Stimulated activated CD4-positive, alpha-beta T cell treated with anti-CD3 and anti-CD28 coated beads, Interleukin-4, amount 100 ng/mL, for 1 hour (primary cell): ENCODE results near the gene OR51F1.
"Not testable (repeated sequence)": the region's sequence is repeated elsewhere in the genome, so short reads cannot be mapped to it uniquely, and the experiment has no call there.

Source experiments
- DNase-seq: peaks from one replicate; pipeline ENCODE4 v3.0.0-alpha.2; 2020

The OR51F1 gene, protein sequence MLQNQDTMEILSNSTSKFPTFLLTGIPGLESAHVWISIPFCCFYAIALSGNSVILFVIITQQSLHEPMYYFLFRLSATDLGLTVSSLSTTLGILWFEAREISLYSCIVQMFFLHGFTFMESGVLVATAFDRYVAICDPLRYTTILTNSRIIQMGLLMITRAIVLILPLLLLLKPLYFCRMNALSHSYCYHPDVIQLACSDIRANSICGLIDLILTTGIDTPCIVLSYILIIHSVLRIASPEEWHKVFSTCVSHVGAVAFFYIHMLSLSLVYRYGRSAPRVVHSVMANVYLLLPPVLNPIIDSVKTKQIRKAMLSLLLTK

DNA sequence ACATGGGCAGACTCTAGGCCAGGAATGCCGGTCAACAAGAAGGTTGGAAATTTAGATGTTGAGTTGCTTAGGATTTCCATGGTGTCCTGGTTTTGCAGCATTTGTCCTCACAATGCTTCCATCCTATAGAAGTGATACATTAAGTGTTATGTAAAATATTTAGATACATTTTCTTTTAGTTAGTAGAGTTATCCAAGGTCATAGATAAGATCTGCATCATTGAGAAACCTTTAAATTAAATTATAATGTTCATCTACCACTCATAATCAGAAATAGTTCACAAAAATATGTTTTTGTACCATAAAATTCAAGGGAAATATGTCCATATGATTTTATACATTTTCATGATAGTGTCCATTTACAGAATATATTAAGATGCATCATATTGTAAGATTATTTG lies at the start of gene OR51F1:
Gene OR51F1 (minus strand): TSS at position 101 of the 400 bp plus-strand sequence. CDS start 0 bp downstream, at position 101.
- no peak for DNase-seq

DNA sequence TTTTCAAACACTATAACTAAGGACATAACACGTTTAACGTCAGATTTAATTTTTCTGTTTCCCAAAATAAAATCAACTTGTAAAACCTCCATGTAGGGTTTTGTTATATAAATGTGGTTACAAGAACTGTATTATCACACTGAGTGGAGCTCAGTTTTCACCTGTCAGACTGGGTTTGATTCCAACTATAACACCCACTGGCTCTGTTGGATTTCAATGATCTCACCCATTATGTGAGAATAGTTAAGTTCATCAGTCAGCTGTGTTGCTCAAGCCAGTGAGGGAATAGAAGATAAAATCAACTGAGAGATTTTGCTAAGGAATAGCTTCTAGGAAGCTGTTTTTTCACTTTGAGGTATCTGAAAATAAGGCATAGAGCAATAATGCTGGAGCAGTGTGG lies 39.5 kb upstream of the OR51F1 start:
- no peak for DNase-seq

DNA sequence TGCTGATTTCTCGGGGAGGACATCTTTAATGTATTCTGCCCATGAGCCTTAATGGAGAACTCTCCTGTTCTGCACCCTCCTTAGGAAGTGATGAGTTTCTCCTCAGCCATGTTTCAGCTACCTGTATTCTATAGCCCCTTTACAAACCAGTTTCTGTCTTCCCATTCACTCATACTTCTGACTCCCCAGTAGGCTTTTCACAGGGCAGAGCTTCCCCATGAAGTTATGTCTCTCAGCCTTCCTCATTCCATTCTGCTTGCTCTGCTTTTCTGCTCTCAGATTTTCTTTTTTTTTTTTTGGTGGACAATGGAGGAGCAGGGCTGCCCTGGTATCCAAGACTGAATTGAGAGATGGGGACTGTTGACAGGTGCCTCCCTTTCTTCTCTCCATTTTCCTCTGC lies 38.7 kb upstream of the OR51F1 start:
- DNase-seq = no peak

DNA sequence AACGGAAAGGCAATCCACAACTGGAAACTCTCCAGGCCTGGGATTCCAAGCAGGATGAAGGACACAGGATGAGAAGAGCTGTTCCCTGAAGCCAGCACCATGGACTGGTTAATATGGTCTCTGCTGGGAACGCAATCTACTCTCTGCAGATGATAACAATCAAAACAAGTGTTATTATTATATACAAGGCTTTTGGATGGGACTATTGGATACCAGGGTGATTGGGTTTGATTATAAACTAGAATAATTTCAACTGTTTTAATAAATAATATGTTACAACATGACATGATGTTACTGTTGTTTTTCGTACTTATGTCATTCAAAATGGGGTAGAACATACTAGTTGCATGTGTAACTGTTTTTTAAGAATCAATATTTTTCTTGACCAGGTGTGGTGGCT lies 34.5 kb upstream of the OR51F1 start, which contains the start of gene OR52R1:
Gene OR52R1 (minus strand): TSS at position 101 of the 400 bp plus-strand sequence. CDS start 0 bp downstream, at position 101.
- no peak for DNase-seq

DNA sequence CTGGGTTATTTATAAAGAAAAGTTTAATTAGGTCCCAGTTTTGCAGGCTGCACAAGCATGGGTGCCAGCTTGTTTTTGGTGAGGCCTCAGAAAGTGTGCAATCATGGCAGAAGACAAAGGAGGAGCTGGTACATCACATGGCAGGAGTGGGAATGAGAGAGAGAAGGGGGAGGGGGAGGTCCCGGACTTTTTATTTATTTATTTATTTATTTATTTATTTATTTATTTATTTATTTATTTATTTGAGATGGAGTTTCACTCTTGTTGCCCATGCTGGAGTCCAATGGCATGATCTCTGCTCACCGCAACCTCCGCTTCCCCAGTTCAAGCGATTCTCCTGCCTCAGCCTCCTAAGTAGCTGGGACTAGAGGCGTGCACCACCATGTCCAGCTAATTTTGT lies 31.6 kb upstream of the OR51F1 start:
- not testable (repeated sequence) for DNase-seq

DNA sequence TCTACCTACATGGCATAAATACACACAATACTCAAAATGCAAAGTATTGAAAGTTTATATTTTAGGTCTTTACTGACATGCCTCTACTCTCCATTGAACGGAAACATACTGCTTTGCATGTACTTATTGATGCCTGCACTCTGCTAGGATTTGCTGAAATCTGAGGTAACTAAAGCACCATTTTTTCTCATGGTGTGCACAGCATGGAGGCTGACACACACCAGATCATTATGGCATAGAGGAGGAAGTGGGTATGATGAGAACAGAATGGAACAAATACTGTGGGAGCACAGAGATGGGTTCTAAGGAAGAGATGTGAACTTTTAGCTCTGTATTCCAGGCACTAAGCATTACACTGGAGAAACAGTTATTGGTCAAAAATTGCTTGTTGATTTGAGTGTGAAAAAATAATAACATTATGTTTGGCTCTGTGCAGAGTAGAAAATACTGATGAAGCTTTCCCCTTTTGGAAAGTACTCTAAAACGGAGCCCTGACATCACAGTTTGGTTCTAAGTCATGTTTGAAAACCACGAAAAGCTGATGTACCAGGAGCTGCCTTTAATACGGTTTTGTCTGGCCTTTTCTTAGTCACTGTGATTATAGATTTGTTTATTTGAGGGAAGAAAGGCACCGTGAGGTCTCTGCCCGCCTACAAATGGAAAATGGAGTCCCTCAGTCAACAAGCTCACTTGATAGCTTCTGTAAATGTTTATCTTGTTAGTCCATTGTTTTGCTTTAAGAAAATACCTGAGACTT lies 28.9 kb upstream of the OR51F1 start:
- DNase-seq = no peak

DNA sequence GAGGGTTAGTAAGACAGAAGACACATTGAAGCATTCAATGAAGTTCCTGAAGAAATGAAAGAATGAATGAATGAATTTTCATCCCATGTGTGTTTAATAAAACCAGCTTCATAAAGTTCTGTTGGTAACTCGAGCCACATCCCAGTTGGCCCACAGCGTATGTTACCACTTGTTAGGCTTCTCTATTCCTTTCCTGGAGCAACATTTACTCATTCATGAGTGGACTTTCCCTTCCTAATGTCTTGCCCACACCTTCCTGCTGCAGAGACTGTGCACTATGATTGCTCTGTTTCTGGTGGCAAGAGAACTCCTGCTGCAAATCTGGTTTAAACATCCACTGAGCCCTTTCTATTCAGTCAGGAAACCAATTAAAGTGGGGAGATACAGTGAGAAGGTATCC lies 27.5 kb upstream of the OR51F1 start:
- DNase-seq = no peak

DNA sequence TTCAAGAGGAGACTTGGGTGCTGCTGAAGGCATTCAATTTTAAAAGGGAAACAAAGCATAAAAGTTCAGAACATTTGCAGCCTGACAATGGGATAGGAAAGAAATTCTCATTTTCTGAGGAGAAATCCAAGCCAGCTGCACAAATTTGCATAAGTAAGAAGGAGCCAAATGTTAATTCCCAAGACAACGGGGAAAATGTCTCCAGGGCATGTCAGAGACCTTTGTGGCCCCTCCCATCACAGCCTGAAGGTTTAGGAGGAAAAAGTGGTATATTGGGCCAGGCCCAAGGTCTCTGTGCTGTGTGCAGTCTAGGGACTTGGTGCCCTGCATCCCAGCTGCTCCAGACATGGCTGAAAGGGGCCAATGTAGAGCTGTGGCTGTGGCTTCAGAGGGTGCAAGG lies 12.7 kb upstream of the OR51F1 start:
- no peak for DNase-seq

DNA sequence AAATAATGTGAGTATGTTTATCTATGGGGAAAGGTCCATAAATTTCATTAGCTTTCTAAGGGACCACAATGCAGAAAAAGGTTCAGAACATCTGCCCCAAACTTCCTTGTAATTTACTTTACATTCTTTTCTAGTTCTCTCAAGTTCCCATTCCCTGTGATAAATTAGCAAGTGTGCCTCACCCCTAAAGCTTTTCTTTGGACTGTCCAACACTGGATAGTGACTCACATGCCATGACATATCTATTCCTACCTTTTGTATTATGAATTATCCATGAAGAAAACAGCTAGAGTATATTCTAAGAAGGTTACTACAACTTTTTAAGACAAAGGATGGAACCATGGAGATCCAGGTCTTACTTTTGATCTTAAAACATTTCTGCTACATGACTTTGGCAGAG lies 1.6 kb downstream of the OR51F1 start:
- DNase-seq = no peak

DNA sequence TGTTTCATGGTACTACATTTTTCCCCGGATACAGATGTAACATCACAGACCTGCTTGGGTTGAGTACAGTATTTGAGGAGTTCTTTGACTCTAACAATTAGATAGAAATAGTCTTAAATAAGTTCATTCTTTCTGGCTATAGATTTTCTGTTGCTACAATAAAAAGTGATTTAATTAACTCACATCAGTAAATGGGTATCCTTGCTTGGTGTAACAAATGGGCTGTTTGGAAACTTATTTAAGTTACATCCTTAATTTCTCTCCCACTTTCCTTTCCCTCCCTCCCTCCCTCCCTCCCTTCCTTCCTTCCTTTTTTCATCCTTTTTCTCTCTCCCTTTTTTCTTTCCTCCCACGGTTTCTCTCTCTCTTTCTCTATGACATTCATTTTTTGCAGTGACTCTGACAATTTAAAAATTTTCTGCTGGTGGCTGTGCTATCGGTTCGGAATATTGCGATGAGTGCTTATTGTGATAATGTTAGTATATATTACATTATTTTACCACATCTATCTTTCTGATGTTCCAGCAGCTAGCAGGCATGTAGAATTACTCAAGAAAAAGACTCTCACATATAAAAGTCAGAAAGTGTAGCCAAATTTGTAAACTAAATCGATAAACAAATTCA lies 3.2 kb downstream of the OR51F1 start:
- no peak for DNase-seq

DNA sequence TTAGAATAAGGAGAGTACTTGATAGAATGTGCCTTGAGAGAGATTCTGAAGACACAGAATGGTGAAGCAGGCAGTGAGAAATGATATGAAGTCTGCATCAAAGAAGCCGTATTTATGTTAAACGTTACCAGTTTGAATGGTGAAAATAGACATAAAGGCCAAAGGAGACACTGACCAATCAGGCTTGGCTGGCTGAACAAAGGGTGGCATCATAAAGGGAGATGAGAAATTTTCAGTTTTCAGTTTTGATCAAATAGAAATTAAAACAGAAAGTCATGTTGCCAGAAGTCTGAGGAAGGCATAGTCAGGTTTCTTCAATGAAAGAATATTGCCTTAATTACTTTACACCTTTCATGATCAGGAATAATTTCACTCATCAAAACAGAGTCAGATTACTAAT lies 6.6 kb downstream of the OR51F1 start:
- DNase-seq = no peak

DNA sequence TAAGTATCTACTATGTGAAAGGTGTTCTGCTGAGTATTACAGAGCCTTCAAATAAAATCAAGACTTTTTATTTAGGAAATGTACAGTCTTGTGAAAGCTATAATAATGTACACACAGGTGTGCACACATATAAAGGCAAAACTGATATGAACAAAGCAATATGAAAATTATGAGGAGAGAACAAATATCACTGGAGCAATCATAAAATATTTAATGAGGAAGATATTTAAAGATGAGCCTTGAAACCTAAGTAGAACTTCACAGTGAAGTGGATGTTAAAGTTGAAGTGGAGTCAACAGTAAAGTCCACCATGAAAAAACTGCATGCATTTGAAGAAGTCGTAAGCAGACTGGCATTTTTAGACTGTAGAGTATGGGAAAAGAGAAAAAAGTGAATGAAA lies 18.5 kb downstream of the OR51F1 start:
- no peak for DNase-seq

DNA sequence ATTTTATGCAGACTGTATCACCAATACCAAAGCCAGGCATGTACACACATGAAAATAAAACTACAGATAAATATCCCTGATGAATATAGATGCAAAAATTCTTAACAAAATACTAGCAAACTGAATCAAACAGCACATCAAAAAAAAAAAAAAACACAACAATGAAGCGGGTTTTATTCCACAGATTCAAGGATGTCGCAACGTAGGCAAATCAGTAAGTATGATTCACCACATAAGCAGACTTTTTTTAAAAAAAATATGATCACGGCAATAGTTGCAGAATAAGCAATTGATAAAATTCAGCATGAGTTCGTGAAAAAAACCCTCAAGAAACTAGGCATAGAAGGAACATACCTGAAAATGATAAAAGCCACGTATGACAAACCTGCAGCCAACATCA lies 21.3 kb downstream of the OR51F1 start:
- DNase-seq = no peak

DNA sequence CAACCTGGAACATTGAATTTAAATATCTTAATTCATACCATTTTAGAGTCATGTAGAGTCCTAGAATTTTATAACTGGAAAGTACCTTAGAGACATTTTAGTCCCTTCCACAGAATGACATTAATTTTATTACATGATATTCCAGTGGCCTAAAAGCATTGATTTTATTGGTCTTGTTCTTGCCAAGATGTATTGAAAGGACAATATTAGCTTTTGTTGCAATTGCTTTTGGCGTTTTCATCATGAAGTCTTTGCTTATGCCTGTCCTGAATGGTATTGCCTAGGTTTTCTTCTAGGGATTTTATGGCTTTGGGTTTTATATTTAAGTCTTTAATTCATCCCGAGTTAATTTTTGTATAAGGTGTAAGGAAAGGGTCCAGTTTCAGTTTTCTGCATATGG lies 29.0 kb downstream of the OR51F1 start:
- no peak for DNase-seq

DNA sequence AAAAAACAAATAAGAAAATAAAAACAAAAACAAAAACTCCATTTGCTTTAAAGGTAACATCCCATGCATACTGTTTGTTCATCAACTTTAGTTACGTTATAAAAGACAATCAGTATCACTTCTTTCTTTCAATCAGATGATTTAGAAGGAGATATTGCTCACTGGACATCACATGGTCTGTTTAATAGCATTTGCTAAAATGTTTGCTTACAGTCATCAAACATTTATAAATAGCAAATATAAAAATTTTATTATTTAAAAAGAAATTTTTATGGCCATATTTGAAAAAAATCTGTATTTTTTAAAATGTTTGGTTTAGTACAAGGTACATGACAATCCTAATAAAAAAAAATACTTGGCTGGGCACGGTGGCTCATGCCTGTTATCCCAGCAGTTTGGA lies 42.6 kb downstream of the OR51F1 start:
- no peak for DNase-seq

DNA sequence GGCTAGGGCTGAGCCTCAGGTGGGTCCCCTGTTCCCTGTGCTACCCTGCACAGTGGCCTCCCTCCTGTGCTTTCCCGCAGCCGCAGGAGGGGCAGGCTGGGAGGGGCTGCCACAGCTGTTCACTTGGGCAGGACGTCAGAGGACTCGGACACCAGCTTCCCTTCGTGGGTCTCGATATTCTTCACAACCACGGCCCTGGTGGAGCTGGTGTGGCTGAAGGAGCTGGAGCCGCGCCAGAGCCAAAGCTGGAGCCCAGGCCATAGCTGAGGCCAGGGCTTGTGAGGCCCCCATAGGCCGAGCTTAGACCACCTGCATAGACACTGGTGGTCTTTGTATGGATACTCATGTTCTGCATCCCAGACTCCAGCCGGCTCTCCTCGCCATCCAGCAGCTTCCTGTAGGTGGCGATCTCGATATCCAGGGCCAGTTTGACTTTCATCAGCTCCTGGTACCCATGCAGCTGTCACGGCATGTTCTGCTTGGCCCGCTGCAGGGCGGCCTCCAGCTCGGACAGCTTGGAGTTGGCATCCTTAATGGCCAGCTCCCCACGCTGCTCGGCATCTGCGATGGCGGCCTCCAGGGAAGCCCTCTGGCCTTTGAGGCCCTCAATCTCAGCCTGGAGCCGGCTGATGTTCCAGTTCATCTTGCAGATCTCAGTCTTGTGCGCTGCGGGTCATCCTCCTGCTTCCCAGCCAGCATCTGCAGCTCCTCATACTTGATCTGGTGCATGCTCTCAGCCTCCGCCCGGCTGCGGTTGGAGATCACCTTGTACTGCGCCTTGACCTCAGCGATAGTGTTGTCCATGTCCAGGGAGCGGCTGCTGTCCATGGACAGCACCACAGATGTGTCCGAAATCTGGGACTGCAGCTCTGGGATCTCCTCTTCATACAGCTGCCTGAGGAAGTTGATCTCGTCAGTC lies 46.9 kb downstream of the OR51F1 start:
- not testable (repeated sequence) for DNase-seq
